Sciatic nerve (tissue), 1 donor: Measurements from ENCODE around the gene AMOTL1. TPM values are rescaled to one million over a fixed set of nuclear protein-coding genes. Genes with fewer than 3 reads are reported as not detected.

Experiments used
- total RNA-seq: library from RNA; stranded (reverse); fragmentation: NEBNext Ultra II Directional; extraction: Animal tissue kit (Norgen Biotek cat#: 25700); gene quantifications from one replicate; pipeline ENCODE4 v1.2.1, GENCODE V29; 2021
- donor health status: DM: no; HTN: no; CAD: no.

AMOTL1 gene
- total RNA-seq, 1 donor from 2014 or later: 75.6 TPM

Other genes starting within 250 kb of the AMOTL1 start
- gene FUT4, start 224.4 kb upstream of the AMOTL1 start, total RNA-seq: 7.2 TPM
- 7.8 TPM for gene PIWIL4, start 201.0 kb upstream of the AMOTL1 start, total RNA-seq
- 78.8 TPM for gene CWC15, start 205.2 kb downstream of the AMOTL1 start, total RNA-seq
- gene KDM4D, start 205.4 kb downstream of the AMOTL1 start, total RNA-seq: 0.80 TPM